GM11168 (cell line): ENCODE data around the gene TARS3.

Experiments
- in situ Hi-C: fragments of 300-500 bp; cut with MboI; formaldehyde crosslinking; loops from one replicate; pipeline ENCODE4 v1.12.0; 2022; ENCODE audit warnings: low sequenced_read_pairs; ENCODE audit not compliant: unreplicated experiment

TARS3 gene

GRCh38 chr15:101611580-101612299 lies 112.5 kb downstream of the TARS3 start:
- in situ Hi-C loops, result no loop called here

DNA sequence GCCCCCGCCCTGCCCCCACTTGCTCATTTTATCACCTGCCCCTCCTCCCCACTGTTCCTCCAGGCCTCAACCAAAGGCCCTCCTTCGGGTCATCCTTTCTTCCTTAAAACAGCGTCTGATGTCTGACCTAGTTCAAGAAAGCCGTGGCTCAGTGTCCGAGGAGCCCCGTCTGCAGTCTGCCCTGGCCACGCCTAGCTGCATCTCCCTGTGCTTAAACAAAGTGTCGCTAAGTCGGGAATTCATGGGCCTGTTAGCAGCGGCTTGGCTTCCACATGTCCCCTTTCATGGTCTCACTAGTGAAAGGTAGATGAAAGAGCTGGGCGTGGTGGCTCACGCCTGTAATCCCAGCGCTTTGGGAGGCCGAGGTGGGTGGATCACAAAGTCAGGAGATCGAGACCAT lies 113.3 kb downstream of the TARS3 start:
- in situ Hi-C loops, result no loop called here

- in situ Hi-C loops, result no loop called here
These were observed 113.7 kb downstream of the TARS3 start for GRCh38 chr15:101610611-101611000.

- in situ Hi-C loops, result no loop called here
These were observed 114.3 kb downstream of the TARS3 start for GRCh38 chr15:101609742-101610610.

GRCh38 chr15:101608201-101608600 lies 116.1 kb downstream of the TARS3 start:
- in situ Hi-C loops, result no loop called here

- in situ Hi-C loops, result no loop called here
These were observed 117.2 kb downstream of the TARS3 start for GRCh38 chr15:101607108-101607507.

DNA sequence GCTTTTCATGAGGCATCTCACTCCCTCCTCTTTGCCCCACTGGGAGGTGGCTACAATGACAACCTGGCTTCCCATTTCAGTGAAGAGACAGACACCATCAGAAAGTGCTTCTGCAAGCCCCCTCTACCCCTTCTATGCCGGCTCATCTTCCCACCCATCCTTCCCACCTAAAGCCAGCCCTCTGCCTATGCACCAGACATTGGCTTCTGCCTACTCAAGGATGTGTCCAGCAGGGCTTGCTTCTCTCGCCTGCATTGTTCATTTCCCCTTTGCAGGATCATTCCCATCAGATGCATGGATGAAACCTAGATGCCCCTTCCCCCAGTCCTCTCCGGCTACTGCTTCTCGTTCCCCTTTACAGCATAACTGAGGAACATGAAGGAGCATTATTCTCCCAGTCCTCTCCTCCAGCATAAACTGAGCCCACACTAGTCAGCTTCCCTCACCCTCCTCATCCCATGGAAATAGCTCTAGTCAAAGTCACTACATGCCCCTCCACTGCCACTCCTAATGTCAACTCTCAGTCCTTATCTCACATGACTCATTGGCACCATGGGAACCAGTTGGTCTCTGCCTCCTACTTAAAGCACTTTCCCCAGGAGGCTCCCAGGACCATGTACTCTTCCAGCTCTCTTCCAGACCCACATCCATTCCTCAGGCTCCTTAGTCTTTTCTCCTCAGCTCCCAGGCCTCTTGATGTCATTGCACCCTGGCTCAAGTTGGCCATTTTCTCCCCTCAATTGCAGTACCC lies 120.0 kb downstream of the TARS3 start:
- in situ Hi-C loops, result no loop called here
